COLO829 (cell line): ENCODE results near the gene NELFCD.

Experiments
- DNase-seq: peaks from one replicate; pipeline ENCODE4 v3.0.0; 2012; ENCODE audit warnings: low spot score

Gene NELFCD

DNA sequence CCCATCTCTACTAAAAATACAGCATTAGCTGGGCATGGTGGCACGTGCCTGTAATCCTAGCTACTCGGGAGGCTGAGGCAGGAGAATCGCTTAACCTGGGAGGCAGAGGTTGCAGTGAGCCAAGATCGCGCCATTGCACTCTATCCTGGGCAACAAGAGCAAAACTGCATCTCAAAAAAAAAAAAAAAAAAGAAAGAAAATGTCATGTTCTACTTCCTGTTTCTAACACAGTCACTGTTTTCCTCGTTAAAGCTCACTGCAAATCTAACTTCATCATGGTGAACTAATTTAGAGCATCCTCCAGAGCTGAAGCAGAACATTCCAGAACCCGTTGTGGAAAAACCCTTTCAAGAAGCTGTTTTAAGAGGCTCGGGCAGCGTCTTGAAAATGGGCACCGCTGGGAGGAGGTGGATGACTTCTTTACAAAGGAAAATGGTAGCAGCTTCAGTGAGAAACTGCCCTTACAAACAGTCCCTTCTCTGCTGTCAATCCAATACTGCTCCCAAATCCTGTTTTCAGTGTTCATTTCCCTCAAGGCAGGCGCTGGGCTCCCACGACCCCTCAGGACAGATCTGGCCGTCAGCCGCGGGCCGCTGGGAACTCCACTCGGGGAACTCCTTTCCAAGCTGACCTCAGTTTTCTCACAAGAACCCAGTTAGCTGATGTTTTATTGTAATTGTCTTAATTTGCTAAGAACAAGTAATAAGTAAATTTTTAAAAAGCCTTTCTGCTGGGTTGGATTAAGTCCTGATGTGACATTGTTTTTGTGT is 13.5 kb downstream of the NELFCD start:
- DNase-seq = no peak

DNA sequence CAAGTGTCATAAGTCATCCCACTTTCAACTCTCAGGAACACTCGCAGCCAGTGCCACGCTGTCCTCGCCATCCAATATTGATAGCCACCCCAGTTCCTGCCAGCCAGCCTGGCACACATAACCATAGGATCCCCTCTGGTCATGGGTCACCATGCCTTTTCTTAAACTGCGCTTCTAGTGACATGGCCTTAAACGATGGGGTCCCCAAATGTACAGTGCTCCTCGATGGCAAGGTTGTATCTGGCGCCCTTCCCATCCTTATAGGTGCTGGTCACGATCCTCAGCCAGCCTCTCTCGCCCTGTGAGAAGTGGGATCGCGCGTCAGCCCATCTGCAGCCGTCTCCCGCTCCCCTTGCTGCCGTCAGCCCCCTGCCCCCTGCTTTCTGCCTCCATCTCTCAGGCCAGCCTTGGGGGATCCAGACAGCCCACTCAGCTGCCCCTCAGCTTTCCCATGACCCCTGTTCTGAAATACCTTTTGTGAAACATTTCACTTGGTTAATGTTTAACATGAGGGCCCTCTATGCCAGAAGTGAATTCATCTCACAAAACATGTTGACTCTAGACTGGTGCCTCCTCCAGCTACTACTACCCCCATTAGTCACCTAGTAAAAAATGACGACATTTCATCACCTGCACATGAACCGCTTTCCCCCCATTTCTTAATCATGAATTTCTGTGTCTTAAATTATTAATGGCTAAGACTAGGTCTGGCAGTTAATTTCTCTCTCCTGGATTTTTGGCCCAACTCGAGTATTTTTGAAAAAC is 14.6 kb downstream of the NELFCD start:
- no peak for DNase-seq

DNA sequence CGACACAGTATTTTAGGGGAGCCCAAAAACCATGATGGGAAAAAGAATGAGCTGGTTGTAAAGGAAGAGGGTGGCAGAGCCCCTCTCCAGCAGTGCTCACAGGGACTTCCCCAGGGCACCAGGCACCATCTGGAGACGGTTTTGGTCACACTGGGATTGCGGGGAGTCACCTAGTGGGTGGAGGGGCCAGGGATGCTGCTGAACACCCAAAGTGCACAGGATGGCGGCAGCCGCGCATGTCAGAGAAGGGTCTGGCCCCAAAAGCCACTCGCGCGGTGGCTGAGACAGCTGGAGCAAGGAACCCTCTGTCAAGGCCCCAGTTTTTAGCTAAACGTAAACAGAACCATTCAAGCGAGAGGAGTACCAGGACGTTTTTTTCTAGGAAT is 15.2 kb downstream of the NELFCD start:
- DNase-seq = no peak

DNA sequence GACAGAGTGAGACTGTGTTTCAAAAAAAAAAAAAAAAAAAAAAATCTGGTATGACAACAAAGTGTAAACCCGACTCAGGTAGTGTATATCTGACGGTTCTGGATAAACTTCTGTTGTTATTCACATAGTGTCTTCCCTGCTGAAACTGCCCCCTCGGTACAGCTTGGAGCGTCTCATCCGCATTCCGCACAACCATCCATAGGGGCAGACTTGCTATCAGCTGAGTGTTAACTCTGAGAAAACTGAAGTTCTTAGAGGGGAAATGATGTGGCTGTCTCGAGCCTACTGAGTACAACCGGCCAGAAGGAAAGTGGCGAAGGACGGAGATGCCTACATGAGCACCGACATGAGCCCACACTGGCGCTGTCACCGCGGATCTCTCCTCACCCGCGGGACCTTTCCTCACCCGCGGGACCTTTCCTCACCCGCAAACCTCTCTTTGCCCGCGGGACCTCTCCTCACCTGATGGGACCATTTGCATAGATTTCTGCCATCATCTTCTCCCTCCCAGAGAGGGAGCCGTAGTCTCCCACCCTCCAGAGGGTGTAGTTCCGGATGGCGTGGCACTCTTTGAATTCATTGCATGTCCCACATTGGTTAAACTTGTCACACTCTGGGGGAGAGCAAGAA is 16.2 kb downstream of the NELFCD start:
- DNase-seq = no peak

DNA sequence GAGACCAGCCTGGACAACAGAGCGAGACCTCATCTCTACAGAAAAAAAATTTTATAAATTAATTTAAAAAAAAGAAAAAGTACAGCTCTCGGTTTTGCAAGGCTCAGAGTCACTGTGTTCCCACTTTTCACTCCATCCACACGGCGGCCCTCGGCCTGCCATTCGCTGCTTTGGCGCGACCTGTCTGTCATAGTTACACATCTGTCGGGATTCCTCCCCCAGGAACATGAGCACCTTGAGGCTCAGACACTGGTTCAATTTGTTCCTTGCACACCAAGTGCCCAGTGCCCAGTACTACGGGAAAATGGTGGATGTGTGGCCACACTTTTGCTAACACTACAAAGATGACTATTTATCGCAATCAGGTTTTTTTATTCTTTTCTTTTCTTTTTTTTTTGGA is 17.6 kb downstream of the NELFCD start:
- no peak for DNase-seq

DNA sequence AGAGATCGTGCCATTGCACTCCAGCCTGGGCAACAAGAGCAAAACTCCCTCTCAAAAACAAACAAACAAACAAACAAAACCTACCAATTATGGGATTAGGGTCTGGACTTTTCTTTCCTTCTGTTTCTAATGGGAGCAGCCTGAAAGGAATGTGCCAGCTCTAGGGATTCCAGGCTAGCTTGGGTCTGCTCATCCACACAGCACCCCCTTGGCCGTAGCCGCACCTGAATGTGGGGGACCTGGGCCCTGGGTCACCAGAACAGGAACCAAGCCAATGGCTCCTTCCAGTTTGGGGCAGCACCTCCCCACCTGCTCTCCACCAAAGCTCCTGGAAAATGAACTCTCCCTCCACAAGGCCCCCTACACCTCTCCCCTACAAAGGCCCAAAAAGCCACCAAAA is 19.3 kb downstream of the NELFCD start:
- no peak for DNase-seq

DNA sequence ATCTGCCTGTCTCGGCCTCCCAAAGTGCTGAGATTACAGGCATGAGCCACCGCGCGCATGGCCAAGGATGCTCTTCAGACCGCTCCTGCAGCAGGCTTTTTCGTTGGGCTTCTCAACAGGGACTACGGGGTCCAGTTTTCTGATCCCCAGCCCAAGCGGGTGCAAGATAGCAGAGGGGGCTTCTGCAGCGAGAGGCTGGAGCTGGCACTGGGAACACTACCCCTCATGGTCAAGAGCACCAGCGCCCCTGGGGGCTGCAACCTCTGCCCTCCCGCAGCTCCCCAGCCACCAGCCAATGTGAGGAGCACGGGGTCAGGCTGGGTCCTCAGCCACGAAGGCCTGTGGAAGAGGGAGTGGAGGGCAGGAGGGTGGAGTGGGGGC is 20.0 kb downstream of the NELFCD start:
- no peak for DNase-seq

DNA sequence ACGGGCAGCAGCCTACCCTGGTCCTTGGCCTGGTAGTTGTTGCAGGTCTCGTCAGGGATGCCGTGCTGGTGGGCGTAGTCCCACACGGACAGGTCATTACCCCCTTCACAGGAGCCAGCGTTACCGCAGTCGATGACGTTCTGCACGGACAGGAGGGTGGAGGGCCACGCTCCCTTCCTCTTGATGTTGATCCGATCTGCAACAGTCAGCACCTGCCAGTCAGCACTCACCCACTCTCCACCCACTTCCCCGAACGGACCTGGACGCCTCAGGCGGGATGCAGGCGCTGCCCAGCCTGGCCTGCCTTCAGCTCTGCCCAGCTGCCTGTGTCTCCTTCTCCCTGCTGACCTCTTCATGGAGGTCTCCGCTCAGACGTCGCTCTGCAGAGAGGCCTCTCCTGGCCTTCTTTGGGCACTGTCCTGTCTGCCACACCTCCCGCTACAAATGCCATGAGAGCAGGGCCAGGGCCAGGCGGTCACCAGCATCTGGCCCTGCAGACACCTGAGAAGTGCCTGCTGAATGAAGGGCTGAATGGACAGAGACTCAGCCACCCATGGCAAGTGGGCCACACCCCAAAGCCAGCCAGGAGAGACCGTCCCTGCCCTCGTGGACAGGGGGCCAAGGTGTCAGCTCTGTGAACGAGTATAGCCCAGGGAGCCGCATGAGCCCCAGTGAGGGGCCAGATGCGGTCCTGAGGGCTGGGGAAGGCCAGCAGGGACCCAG is 20.6 kb downstream of the NELFCD start:
- no peak for DNase-seq

DNA sequence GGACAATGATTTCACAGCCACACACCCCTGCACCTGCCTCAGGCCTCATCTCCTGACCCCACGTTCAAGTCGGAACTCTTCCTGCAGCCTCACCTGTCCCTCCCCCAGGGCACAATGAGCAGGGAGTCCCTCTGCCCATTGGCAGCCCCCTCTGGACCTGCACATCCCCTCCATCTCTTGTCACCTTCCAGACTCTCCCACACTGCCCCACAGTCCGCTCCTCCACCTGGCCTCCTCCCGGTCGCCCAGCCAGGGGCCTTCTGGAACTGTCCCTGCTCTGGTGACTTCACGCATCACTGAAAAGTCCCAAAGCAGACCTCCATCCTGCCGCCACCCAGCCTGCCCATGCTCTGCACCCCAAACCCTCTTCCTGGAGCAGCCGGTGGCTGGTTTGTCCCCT is 21.3 kb downstream of the NELFCD start:
- DNase-seq = no peak

DNA sequence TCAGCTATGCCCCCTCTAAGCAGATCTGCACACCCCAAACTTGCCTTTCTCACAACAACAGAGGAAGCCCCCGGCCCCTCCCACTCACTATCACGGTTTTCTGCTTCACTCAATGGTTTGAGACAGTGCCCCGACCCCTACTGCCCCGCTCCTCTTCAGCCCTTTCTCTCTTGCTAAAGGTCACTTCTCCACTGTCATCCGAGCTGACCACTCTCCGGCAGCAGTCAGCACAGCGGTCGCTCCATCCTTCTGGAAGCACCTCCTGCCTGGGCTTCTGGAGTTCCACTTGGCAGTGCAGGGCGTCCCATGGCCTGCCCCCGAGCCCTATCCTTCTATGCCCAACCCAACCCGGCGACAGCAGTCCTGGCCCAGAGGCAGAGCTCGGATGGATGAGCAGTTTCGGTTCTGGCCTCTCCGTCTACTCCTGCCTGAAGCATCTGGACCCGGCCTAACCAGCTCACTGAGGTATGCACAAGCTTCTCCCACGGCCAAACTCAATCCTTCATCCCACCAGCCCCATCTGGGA is 21.9 kb downstream of the NELFCD start:
- no peak for DNase-seq

DNA sequence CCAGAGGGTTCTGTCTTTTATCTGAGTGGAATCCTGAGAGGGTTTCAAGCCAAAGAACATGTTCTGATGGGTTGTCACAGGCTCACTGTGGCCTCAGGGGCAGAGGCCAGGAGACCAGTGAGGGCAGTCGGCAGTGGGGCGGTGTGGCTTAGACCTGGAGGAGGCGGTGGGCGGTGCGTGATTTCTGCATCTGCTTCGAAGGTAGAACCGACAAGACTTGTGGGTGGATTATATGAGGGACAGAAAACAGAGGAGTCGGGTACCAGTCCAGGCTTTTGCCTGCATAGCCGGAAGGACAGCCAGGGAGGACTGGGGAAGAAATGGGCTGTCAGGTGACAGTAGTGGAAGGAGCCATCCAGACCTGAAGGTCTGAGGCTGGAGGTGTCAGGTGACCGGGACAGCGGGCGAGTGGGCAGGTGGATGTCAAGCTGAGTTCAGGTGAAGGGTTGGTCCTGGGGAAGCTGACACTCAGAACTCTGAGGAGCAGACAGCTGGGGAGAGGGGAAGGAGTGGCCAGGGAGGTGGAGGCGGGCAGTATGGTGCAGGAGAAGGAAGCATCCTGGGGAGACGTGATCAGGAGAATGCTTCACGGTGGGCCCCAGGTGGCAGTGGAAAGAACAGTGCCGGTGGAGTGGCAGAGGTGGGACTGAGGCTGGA is 22.9 kb downstream of the NELFCD start:
- DNase-seq = no peak

DNA sequence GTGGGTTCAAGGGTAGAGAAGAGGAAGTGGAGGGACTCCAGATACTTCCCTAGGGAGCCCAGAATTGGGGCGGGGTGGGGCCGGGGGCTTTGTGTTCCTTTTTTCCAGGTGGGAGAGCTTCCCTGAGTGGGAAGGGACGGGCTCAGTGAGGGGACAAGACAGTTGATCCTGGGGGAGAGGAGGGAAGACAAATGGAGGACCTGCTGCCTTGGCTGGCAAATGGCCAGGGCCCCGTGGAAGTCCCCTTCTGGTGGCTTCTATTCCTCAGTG is 23.4 kb downstream of the NELFCD start:
- DNase-seq = no peak

DNA sequence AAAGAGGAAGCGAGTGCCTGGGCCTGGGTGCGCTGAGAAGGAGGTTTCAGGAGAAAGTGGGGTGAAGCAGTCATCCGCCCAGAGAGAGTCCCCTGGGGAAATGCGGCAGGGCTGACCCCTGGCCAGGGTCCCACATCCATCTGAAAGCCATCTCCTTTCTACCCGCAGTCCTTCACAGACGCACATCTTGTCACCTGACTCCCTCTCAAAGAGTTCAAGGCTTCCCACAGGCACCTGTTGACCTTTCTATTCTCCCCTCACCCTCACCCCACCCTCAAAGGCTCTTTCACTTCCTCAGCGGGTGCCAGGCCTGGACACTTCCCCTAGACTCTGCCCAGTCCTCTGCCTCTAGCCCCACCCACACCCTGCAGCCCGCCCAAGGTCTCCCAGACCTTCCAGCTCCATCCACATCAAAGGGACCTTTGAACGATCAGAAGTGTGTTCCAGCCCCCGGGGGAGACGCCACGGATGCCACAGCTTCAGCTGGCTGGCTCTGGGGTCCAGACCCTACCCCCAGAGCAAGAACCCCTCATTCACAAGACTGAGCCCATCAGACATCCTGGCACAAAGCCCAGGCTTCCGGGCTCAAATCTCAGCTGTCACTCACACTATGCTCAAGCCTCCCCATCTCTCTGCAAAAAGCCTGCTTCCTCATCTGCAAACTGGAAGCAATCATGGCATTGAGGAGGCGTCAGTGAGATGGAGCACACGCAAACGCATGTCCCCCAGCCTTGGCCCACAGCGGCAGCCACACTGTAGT is 23.9 kb downstream of the NELFCD start:
- peak; percentile 74 for DNase-seq

DNA sequence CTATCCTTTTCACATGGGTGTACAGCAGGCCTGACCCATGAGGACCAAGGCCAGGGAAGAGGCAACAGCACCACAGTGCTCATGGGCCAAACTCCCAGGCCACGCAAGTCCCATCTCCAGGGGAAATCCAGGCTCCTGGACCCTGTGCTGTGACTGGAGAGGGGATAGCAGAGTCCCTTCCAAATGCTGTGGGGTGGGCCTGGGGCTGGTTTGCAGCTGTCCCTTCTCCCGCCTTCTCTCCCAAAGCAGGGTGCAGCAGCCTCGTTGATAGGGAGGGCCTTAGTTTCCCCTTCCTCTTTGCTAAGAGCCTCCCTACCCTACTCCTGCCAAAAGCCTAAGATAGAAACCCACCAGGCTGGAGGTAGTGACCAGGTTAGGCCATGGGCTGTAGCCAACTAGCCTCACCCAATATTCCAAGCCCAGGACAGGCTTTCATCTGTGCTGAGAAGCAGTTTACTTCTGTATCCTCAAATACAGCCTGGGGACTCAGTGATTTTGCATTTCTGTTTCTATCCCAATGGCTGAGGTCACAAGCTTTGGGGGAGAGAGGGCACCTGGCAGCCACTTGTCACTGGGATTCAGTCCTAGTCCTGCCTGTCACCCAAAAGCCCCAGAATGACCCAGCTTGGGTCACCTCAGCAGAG is 24.6 kb downstream of the NELFCD start:
- DNase-seq = no peak

DNA sequence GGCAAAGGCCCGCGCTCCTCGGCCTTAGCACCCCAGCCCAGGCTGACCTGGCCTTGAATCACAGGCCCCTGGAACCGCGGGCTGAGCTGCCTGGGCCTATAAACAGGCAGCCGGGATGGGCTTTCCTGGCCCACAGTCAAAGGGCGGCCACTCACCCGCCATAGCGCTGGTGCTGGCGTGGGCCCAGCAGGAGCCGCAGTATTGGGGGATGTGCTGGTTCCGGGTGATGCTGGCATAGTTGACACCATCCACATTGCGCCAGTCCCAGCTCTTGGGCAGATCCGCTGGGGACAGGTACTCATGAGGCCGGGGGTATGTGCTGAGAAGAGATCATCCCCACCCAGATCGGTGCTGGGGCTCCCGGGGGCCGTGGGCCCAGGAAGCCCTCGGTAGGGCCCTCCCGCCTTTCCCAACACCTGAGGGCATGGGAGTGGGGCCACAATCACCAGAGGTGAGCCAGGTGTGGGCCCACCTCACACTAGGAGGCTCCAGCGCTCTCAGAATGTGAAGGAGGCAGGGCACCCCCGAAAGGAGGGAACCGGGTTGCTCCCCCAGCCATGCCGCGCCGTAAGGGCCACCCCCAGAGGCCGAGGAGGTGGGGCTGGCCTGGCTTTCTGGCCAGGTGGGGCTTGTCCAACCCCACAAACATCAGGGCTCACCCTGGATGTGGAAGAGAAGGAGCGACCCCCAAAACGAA is 25.3 kb downstream of the NELFCD start:
- DNase-seq = no peak

DNA sequence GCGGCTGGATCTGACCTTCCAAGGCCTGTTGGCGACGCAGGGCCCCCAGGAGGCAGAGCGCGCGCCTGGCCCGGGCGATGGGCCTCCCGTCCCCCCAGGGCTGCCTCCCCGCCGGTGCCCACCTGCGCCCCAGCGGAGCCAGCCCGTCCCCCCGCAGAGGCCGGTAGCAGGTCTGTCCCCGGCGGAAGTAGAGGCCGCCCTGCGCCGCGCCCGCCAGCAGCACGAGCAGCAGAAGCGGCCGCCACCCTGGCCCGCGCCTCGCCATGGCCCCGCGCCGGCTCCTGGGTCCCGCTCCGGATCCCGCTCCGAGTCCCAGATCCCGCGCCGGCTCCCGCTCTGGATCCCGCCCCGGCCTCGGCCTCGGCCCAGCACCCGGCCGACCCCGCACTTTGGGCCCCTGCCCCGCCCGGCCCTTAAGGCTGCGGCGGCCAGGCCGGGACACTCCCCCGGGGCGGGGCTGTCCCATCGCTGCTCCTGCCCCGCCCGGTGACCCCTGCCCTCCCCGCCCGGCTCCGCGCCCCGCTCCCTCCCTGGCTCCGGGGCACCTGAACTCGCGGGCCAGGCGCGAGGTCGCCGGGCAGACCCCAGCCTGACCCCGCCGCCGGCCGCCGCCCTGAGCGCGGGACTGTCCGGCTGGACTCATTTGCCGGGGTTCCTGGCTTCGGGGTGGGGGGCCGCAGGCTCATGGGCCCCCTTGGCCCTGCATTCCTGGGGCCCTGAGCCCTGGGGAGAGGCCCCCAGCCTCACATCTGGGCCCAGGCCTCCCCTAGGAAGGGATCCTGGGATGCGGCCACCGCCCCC is 26.0 kb downstream of the NELFCD start, which contains the start of gene CTSZ:
CTSZ (minus strand) TSS at position 391 of the 801 bp plus-strand sequence; CDS start at position 265, 126 bp downstream.
- DNase-seq = peak; percentile 56

DNA sequence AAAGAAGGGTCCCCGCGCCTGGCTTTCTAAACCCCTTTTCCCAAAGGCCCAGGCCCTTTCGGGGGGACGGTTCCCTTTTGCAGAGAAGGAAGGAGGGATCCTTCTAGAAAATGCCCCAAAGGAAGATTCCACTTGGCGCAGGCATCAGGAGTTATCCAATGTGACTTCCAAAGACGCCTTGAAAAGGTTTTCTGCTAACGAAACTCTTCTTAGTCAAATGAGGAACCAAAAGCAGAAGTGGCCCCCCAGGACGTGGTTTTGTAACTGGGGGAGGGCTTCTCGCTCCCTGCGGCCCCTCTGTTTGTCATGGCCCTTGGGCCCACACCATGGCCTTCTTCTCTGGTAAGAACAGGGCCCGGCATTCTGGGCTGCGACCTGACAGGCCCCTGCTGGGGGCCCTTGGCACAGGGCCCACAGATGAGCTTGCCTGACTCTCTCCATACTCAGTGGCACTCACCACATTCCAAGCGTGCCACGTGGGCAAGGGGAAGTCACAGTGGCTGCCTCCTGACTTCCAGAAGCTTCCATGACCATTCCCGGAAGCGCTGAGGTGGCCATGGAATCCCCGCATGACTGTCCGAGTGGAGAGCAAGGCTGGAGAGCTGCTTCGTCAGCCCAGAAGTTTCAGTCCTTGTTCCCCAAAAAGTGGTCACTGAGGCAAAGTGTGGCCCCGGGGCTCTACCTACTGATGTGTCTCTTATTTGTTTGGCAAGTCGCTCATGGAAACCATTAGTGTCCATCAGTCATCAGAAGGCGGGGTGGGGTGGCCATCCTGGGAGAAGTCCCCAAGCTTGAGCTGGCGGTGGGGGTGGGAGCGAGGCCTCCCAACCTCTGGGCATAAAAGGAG is 26.8 kb downstream of the NELFCD start:
- DNase-seq = no peak

DNA sequence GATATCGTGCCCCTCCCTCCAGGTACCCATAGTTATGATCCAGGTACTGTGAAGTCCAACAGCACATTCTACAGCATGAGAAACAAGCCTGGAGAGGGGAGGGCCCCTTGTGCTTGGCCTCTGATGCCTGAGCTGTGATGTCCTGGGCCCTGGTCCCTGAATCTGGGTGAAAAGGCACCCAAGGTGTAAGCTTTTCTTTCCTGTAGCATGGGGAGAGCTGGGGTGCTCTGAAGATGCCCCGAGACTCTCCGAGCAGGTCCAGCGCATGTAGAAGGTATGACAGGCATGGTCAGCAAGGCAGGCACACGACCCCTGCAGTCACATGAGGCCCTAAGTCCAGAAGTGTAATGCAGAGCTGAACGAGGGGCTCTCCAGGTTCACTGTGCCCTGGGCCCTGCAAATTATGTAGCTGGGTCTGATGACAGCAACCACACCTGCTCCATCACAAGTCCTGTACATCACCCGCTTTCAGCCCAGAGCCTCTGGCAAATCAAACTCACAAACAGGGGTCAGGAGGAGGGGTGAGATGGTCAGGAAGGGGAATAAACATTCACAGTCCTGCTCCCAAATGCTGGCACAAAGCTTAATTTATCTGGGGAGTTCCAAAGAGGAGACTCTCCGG is 27.8 kb downstream of the NELFCD start:
- no peak for DNase-seq
